ENCODE measurements around the gene PLEKHO1.

GRCh38 chr1:150146849-150147542, 2.7 kb upstream of the PLEKHO1 start:
- no peak for TF ChIP-seq REST (IDR thresholded peaks at IDR 0.05; ENCODE audit: low read depth)
- no peak for TF ChIP-seq EGR1 (IDR thresholded peaks at IDR 0.05)
- no peak for TF ChIP-seq EP300 (IDR thresholded peaks at IDR 0.05; ENCODE audit: borderline replicate concordance)
- TF ChIP-seq MAX (IDR thresholded peaks at IDR 0.05) = no peak
- TF ChIP-seq YY1 (IDR thresholded peaks at IDR 0.05; ENCODE audit: low read depth) = no peak
- no peak for TF ChIP-seq CEBPB (IDR thresholded peaks at IDR 0.05)
- no peak for TF ChIP-seq FOXM1 (IDR thresholded peaks at IDR 0.05; ENCODE audit: borderline replicate concordance, low read depth)
- no peak for TF ChIP-seq ZBTB7A (IDR thresholded peaks at IDR 0.05; ENCODE audit: low read depth)
